ENCODE results near the gene CRACDL. TPM values are rescaled to one million over a fixed set of nuclear protein-coding genes. Genes with fewer than 3 reads are reported as not detected.

CRACDL gene
- total and polyA plus RNA-seq, 2 of the 13 experiments (the other 11 are each of a cell fraction or from before 2014, with no cell fraction given) = 0.15 to 0.26 TPM

GRCh38 chr2:98924038-98924830, 11.8 kb downstream of the CRACDL start:
- TF ChIP-seq RELA (CRISPR knock-in tag; IDR thresholded peaks at IDR 0.05) (no peak), ZNF362 (CRISPR knock-in tag; IDR thresholded peaks at IDR 0.05; ENCODE audit: borderline replicate concordance) (no peak), ZNF441 (CRISPR knock-in tag; IDR thresholded peaks at IDR 0.05; ENCODE audit: borderline replicate concordance) (no peak), FOXO1 (CRISPR knock-in tag; IDR thresholded peaks at IDR 0.05) (no peak), NBN (conservative IDR thresholded peaks at IDR 0.05) (no peak), TRIM22 (IDR thresholded peaks at IDR 0.05) (no peak), RAD51 (IDR thresholded peaks at IDR 0.05; ENCODE audit: borderline replicate concordance) (peak; percentile 63; the same call in 1 of the 2 replicates), USF2 (IDR thresholded peaks at IDR 0.05; ENCODE audit: low read depth, low read length) (peak; percentile 64), USF2 (CRISPR knock-in tag; IDR thresholded peaks at IDR 0.05; ENCODE audit: borderline replicate concordance) (no peak), MEIS2 (CRISPR knock-in tag; IDR thresholded peaks at IDR 0.05) (no peak), ZNF570 (CRISPR knock-in tag; IDR thresholded peaks at IDR 0.05; ENCODE audit: borderline replicate concordance) (no peak), POLR2G (IDR thresholded peaks at IDR 0.05; ENCODE audit: low read depth, low read length) (no peak)
- DNase-seq (ENCODE audit: low spot score) (no peak), FAIRE-seq (no peak), ATAC-seq (no peak)
- Histone ChIP-seq H2AFZ (ENCODE audit: low read length) (no peak overlapping the region), H3K4me2 (ENCODE audit: low read depth, low read length) (no peak overlapping the region), H3K27me3 (ENCODE audit: control insufficient read depth in 1 of 2, insufficient read depth in 2 of 2, low read length in 2 of 2) (peaks cover 2 to 20% of the 10 kb centered on the region in 2 experiments; a peak in 2 of 5 replicates), H3K4me3 (replicated peaks in 1 of 3; ENCODE audit: insufficient read depth in 1 of 3, low read depth in 2 of 3, low read length in 3 of 3) (no peak overlapping the region), H3K9ac (ENCODE audit: insufficient read depth, low read depth, low read length) (no peak overlapping the region), H3K27ac (ENCODE audit: extremely low read length, insufficient read depth, low read length) (no peak overlapping the region), H3K79me2 (ENCODE audit: insufficient read depth, low read length) (no peaks in the 10 kb centered on the region), H4K20me1 (ENCODE audit: insufficient read depth, low read length) (no peaks in the 10 kb centered on the region), H3K36me3 (replicated peaks in 1 of 2; ENCODE audit: control insufficient read depth in 1 of 2, insufficient read depth in 2 of 2, low read length in 2 of 2) (no peaks in the 10 kb centered on the region; a peak in 1 of 5 replicates), H3K4me1 (ENCODE audit: insufficient read depth, low read length) (no peaks in the 10 kb centered on the region), H3K9me3 (ENCODE audit: low read length) (no peaks in the 10 kb centered on the region)
- BruUV-seq (replicated peaks) = no TSS peak
- 6% methylated on average over 4 of the region's 4 CpGs for WGBS (ENCODE audit: low lambda C conversion rate)
- intact Hi-C loops (cut with micrococcal nuclease; ENCODE audit: unreplicated experiment) = loop anchor here (10.0 kb wide), 1 partner anchor 279 kb away; no protein-coding TSS in a partner anchor
- ChIA-PET POLR2A (no interaction called here), CTCF (ENCODE audit: low intra/inter-chr PET ratio, low total read pairs) (no interaction called here)
- in situ Hi-C loops (cut with HindIII; ENCODE audit: extremely low pct_ligation_motif_present, low pct_unique_long_range_greater_than_20kb) = no loop called here
